Stimulated activated CD4-positive, alpha-beta T cell treated with anti-CD3 and anti-CD28 coated beads, Interleukin-2, amount 100 ng/mL, for 4 hours (primary cell): ENCODE results near the gene PTCD3.

Experiments used
- DNase-seq: peaks from one replicate; pipeline ENCODE4 v3.0.0-alpha.2; 2020; ENCODE audit warnings: low read depth

The PTCD3 gene

GRCh38 chr2:86143926-86144685 lies 38.1 kb downstream of the PTCD3 start:
- DNase-seq, result no peak

- DNase-seq, result no peak
Observed at GRCh38 chr2:86147793-86148192, 41.8 kb downstream of the PTCD3 start.

GRCh38 chr2:86150502-86150901 lies 44.5 kb downstream of the PTCD3 start:
- DNase-seq, result no peak

- no peak for DNase-seq
Observed at GRCh38 chr2:86157009-86157556, 51.0 kb downstream of the PTCD3 start.

- no peak for DNase-seq
Observed at GRCh38 chr2:86158286-86158685, 52.3 kb downstream of the PTCD3 start.

- no peak for DNase-seq
Observed at GRCh38 chr2:86160156-86160952, 54.3 kb downstream of the PTCD3 start.

- no peak for DNase-seq
Observed at GRCh38 chr2:86170449-86170848, 64.4 kb downstream of the PTCD3 start.

GRCh38 chr2:86171295-86171694 lies 65.3 kb downstream of the PTCD3 start:
- DNase-seq, result no peak

- no peak for DNase-seq
Observed at GRCh38 chr2:86172610-86173009, 66.6 kb downstream of the PTCD3 start.

- no peak for DNase-seq
Observed at GRCh38 chr2:86174445-86174844, 68.4 kb downstream of the PTCD3 start.

- DNase-seq, result no peak
Observed at GRCh38 chr2:86175828-86176227, 69.8 kb downstream of the PTCD3 start.

- DNase-seq, result no peak
Observed at GRCh38 chr2:86176597-86176996, 70.6 kb downstream of the PTCD3 start.

GRCh38 chr2:86185517-86186212 lies 79.6 kb downstream of the PTCD3 start:
- DNase-seq, result no peak

GRCh38 chr2:86186431-86186830 lies 80.4 kb downstream of the PTCD3 start:
- DNase-seq, result no peak

GRCh38 chr2:86189782-86190416 lies 83.9 kb downstream of the PTCD3 start:
- no peak for DNase-seq
